ENCODE measurements around the gene RAB3A.

RAB3A gene

DNA sequence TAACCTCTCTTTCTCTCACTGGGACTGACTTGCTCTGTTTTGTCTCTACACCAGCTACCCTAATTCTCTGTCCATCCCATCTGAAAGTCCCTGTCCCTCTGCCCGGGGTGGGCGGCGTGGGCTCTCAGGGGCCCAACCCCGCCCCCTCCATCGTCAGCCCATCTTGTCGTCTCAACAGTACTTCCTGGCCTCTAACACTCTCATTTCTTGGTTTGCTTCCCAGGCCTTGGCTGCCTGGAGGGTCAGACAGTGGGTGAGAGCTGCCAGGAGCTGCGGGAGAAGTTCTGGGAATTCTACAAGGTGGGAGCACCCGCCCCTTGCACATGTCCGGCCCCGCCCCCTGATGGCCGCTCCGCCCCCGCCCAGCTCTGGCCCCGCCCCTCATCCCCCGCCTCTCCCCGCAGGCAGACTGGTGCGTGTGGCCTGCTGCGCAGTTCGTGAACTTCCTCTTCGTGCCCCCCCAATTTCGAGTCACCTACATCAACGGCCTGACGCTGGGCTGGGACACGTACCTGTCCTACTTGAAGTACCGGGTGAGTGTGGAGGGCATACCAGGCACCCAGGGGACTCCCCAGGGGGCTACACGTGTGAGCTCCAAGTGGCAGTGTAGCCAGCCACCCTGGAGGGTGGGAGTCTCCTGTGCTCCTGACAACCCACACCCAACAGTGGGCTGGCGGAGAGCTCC, 9.1 kb downstream of the RAB3A start:
- FAIRE-seq: no peak

DNA sequence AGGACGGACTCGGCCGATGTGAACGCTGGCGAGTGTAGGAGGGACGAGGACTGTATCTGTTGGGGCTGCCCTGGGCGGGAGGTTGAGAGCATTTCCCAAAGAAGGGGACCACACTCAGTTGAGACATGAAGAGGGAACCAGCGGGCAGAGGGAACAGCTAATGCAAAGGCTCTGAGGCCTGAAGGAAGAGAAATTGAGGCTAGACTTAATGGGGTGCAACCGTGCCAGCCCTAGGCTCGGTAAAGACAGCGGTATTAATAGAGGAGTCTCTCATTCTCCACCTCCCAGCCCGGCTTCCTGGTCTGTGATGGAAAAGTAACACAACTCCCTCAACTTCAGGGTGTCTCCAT, 9.7 kb downstream of the RAB3A start:
- no peak for FAIRE-seq

- FAIRE-seq: no peak
Measured at GRCh38 chr19:18193388-18194180, 10.3 kb downstream of the RAB3A start.

- peak; percentile 99 for FAIRE-seq
Measured at GRCh38 chr19:18192673-18193387, 11.0 kb downstream of the RAB3A start, which contains the start of gene MPV17L2. MPV17L2 (plus strand) TSS chr19:18193218; CDS start chr19:18193282, 64 bp downstream.

DNA sequence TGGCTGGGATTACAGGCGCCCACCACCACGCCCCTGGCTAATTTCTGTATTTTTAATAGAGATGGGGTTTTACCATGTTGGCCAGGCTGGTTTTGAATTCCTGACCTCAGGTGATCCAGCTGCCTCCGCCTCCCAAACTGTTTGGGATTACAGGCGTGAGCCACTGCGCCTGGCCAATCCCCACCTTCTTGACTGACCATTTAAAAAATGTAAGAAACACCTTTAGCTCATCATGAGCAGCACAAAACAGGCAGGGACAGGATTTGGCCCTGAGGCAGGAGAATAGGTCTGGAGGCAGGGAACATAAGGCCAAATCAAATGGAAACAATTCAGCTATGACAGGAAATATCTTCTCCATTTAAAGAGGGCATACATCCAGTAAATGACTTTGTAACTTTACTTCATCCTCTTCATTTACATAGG, 12.2 kb downstream of the RAB3A start:
- FAIRE-seq: no peak

DNA sequence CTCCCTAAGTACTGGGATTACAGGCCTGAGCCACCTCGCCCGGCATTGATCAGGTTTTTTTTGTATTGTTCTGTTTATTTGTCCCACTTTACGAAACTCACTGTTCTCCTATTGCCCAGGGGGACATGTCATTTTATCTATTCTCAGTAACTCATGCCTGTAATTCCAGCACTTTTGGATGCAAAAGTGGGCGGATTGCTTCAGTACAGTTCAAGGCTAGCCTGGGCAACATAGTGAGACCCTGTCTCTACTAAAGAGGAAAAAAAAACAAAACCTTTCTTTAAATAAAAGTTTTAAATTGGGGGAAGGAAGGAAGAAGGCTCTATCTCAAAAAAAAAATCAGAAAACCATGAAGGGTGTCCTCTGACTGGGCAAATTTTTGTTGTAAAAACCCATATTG, 13.6 kb downstream of the RAB3A start:
- no peak for FAIRE-seq

- no peak for FAIRE-seq
Measured at GRCh38 chr19:18185538-18185937, 18.3 kb downstream of the RAB3A start.

DNA sequence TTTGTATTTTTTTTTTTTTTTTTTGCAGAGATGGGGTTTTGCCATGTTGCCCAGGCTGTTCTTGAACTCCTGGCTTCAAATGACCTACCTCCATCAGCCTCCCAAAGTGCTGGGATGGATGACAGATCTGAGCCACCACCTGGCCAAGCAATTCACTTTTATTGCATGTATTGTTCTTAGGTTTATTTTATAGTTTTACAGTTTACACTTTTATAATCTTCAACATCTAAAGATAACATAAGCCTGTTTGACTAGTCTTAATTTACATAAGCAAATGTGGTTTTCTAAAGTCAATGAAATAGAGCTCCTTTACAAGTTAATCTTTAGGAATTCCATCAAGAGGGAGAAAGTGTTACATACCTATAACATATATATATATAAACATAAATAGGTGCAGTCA, 20.3 kb downstream of the RAB3A start:
- no peak for FAIRE-seq

- FAIRE-seq: no peak
Measured at GRCh38 chr19:18179957-18180356, 23.9 kb downstream of the RAB3A start.

DNA sequence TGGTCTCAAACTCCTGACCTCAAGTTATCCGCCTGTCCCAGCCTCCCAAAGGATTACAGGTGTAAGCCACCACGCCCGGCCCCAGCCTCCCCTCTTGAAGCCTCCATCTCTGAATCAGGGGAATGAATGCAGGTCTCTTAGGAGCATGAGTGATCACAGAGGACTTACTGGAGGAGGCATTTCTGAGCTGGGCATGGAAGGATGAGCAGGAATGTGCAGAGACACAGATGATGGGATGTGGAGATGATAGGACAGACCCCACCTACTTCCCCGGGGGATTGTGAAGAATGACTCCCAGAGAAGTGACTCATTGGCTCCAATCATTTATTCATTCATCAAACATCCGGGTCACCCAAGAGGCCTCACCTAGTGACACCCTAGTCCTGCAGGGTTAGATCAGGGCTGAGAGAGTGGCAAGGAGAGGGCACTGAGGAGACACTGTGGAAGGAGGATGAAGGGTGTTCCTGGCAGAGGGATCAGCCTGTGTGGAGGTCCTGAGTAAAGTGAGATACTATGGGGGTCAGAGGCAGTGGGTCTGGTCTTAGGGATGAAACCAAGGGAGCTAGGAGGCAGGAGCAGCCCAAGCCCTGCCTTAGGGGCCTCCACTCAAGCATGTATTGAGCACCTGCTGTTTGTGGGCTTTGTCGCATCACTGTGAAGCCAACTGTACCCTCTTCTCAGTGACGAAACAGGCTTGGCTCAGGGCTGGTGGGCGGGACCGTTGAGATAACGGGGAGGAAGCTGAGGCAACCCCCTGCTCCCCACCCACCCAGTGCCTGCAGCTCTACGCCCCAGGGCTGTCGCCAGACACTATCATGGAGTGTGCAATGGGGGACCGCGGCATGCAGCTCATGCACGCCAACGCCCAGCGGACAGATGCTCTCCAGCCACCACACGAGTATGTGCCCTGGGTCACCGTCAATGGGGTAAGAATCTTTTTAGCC, 27.2 kb downstream of the RAB3A start:
- no peak for FAIRE-seq

DNA sequence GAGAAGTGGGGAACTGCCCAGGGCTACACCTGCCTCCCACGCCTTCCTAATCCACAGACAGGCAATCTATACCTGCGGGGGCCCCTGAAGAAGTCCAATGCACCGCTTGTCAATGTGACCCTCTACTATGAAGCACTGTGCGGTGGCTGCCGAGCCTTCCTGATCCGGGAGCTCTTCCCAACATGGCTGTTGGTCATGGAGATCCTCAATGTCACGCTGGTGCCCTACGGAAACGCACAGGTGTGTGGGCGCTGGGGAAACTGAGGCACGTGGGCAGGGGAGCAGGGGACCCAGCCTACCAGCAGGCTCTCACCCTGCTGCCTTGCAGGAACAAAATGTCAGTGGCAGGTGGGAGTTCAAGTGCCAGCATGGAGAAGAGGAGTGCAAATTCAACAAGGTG, 28.9 kb downstream of the RAB3A start:
- no peak for FAIRE-seq

DNA sequence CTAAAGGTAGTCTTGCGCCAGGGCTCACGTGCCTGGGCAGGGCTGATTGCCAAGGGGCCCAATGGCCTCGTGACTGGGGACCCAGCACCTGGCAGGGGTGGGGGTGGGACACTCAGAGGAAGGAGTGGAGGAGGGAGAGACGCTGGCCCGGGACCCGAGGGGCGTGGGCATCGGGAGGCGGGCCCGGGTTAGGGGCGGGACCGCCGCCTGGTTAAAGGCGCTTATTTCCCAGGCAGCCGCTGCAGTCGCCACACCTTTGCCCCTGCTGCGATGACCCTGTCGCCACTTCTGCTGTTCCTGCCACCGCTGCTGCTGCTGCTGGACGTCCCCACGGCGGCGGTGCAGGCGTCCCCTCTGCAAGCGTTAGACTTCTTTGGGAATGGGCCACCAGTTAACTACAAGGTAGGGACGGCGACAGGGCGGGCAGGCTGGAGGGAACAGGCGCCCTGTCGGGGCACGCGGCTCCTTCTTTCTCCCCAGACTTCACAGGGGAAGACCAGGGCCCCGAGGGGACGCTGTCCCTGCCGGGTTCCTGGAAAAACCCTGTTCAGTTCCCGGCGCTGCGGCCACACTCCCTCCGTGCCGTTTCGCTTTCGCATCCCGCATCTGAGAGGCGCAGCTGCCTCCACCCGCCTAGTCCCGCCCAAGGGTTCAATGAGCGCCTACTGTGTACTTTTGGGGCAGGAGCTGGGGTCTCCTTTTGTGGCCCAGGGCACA, 30.1 kb downstream of the RAB3A start, which contains the start of gene IFI30:
IFI30 (plus strand) TSS at position 242 of the 717 bp plus-strand sequence; CDS start at position 271, 29 bp downstream.
- FAIRE-seq: no peak

DNA sequence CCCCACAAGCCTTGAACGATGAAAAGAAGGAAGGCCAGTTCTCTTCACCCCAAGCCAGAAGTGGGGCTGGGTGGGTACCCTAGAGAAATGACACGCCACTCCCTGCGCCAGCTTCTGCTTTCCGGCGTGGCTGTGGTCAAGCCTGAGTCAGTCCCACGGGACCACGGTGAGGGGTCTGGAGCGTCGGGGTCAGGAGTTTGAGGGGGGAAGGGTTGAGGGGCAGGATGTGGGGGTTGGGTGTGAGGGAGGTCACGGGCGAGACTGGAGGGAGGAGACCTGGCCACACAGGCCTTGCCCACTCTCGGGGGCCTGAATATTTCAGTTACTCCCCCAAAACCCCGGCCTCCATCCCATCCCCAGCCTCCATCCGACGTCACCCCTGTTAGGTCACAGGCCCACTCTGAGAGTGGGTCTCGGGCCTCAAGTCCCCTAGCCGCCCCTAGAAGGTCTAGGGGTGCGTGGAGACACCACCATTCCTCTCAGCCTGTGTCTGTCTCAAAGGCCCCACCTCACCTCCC, 30.7 kb downstream of the RAB3A start:
- FAIRE-seq: no peak

GRCh38 chr19:18172331-18173053, 31.4 kb downstream of the RAB3A start:
- FAIRE-seq: no peak

DNA sequence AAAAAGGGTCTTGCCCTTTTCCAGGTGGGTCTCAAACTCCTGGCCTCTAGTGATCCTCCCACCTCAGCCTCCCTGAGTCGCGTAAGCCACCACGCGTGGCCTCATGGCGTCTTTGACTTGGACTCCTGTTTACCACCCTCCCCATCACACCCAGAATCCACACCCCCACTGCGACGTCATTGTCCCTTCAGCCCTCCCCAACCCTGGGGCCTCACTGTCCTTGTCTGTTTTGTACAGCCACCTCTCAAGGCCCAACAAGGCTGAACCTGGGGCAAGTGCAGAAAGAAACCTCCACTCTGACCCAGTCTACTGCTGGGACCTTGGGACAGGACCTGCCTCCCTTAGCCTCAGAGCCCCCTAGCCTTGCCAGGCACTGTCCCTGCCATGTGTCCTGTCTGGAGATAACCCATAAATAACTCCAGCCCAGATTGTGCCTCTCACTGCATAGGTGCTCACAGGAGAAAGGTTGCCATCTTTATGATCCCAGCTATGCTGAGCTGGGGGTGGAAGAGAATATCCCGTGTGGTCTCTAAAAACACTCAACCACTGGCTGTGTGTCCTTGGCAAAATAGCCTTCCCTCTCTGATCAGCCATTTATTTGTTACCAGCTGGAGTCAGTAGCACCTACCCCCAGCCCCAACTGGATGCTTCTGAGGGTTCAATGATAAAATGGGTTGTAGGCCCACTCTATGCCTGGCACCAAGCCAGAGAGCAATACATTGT, 32.1 kb downstream of the RAB3A start:
- FAIRE-seq: no peak

- FAIRE-seq: no peak
Measured at GRCh38 chr19:18170714-18171255, 33.1 kb downstream of the RAB3A start.

GRCh38 chr19:18168673-18169381, 35.0 kb downstream of the RAB3A start:
- no peak for FAIRE-seq

DNA sequence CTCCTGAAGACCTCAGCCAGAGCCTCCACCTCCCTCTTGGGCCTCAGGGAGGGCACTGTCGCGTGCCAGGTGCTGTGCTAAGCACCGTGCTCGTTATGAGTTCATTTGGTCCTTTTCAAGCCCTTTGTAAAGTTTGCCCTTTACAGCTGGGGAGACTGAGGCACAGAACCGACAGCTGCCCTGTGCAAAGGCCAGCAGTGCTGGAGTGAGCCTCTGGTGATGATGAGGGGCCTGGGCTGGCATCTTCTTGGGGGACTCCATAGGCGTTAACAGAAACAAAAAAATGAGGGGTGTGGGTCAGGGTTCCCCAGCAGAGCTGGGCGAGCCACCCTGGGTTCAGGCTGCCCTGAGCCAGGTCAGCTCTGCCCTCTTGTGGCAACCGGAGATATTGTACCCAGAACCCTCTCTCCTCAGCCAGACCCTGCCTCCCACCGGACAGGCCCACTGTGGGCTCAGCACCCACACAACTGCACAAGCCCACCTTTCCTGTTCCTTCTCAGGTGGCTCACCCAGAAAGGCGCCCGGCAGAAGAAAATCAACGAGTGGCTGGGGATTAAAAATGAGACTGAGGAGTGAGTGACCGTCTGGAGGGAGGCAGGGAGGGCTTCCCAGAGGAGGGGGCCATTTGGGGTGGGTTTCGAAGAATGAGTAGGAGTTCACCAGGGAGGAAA, 35.7 kb downstream of the RAB3A start:
- FAIRE-seq: no peak

GRCh38 chr19:18167011-18167410, 36.8 kb downstream of the RAB3A start:
- FAIRE-seq: no peak
